Fibroblast of the aortic adventitia (primary cell): ENCODE measurements around the gene LYRM4. TPM values are rescaled to one million over a fixed set of nuclear protein-coding genes. Genes with fewer than 3 reads are reported as not detected.

Source experiments
- DNase-seq: peaks from one replicate; pipeline ENCODE4 v3.0.0-alpha.2; 2010; ENCODE audit warnings: low read depth
- H3K4me3 ChIP-seq: 2 replicates; pipeline ENCODE4 v1.5.1; 2011; ENCODE audit warnings: low read depth, mild to moderate bottlenecking, control low read depth, low read length, moderate library complexity
- total RNA-seq: library from RNA; depleted of rRNA; stranded (reverse); fragments of >200 nt; gene quantifications from 2 replicates; pipeline ENCODE4 v1.2.3, GENCODE V29; 2012; ENCODE audit warnings: low replicate concordance
- TF ChIP-seq, protein P1 (sequence below): IDR thresholded peaks from 2 replicates; pipeline ENCODE4 v1.5.1; 2011; ENCODE audit warnings: mild to moderate bottlenecking, low read length, control low read depth, inconsistent platforms; ENCODE audit not compliant: insufficient read depth

Gene LYRM4
- total RNA-seq, 1 donor: 21.2 TPM

DNA sequence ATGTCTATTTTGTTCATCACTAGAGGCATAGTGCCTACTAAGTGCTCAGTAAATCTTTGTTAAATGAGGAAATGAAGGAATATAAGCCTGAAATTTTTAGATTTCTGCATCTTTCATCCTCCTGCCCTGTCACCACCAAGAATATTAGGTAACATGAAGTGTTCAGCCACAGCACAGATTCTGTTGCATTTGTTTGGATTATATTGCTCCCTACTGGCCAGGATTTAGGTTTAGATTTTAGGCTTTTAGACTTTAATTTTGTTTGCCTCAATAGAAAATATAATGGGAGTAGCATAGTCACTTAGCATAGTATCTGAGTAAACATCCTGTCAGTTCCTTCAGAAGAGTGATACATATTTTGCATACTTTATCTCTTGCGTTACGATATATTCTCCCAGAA lies 14.7 kb upstream of the LYRM4 start:
- TF ChIP-seq, protein P1, sequence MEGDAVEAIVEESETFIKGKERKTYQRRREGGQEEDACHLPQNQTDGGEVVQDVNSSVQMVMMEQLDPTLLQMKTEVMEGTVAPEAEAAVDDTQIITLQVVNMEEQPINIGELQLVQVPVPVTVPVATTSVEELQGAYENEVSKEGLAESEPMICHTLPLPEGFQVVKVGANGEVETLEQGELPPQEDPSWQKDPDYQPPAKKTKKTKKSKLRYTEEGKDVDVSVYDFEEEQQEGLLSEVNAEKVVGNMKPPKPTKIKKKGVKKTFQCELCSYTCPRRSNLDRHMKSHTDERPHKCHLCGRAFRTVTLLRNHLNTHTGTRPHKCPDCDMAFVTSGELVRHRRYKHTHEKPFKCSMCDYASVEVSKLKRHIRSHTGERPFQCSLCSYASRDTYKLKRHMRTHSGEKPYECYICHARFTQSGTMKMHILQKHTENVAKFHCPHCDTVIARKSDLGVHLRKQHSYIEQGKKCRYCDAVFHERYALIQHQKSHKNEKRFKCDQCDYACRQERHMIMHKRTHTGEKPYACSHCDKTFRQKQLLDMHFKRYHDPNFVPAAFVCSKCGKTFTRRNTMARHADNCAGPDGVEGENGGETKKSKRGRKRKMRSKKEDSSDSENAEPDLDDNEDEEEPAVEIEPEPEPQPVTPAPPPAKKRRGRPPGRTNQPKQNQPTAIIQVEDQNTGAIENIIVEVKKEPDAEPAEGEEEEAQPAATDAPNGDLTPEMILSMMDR: no peak
- no peak overlapping the region for H3K4me3 ChIP-seq
- peak; percentile 13 for DNase-seq

DNA sequence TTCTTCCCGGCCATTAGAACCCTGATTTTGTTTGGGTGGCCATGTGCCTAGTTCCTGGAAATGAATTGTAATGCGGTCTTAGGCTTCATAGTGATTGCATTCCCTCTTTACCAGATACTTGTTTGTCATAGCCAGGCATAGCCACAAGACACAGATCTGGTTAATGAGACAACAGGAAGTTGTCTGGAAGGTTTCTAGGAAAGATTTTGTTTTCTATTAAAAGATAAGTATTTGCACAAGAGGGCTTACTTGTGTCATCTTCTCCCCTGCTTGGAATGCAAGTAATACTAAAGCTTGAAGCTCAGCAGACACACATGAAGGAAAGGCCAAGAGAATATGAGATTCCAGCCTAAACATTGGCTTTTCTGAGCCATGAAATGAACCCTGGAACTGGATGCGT lies 13.5 kb upstream of the LYRM4 start:
- H3K4me3 ChIP-seq: no peak overlapping the region
- DNase-seq: no peak
- TF ChIP-seq, protein P1: no peak

DNA sequence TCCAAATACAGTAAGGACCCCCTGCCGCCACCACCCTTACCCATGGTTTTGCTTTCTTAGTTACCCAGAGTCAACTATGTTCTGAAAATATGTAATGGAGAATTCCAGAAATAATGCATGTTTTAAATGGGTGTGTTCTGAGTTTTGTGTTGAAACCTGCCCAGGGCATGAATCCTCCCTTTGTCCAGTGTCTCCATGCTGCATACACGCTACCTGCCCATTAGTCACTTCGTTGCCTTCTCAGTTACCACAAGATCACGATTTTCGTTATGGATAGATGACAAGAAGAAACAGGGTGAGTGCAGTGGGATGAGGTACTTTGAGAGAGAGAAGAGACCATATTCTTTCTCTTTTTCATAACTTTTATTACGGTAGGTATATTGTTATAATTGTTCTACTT lies 11.2 kb upstream of the LYRM4 start:
- DNase-seq: no peak
- TF ChIP-seq, protein P1: no peak
- H3K4me3 ChIP-seq: no peak overlapping the region

DNA sequence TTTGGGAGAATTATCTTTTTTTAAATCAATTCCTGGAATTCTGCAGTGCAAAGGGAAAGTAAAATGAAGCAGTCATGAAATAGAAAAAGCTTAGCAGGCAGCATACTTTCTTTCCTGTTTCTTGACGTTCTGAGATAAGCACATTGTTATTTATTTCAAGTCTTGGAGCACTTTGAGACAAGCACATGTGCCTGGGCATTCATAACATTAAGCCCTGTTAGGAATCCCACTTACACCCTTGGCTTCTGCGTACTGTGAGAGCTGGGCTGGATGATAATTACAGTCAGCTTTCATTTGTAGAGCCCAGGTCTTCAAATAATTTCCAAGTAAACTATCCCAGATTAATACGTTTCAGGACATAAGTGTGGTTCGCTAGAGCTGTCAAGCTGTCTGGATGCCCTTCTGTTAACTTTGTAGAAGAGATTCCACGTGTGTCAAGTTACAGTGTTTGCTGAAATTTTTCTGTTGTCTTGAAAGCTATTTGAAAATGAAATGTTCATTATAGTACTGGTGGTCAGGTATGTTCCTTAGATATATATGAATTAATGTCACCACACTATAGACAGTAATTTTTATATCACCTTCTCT lies 9.4 kb upstream of the LYRM4 start:
- H3K4me3 ChIP-seq: no peak overlapping the region
- TF ChIP-seq, protein P1: no peak
- peak; percentile 9 for DNase-seq

DNA sequence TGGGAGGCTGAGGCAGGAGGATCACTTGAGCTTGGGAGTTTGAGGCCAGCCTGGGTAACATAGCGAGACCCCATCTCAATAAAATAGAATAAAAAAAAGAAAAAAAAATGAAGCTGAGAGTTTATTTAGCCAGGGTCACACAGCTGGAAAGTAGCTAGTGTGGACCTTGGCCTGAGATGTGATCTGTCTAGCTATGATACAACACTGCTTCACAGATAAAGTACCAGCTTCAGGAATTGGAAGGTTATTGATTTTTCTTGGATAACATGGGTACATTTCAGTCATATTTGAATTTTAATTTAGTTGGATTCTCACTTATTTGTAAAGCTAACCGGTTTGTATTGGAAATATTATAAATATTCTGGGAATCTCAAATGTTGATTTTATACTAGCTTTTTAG lies 5.7 kb upstream of the LYRM4 start:
- H3K4me3 ChIP-seq: no peak overlapping the region
- DNase-seq: no peak
- TF ChIP-seq, protein P1: no peak

DNA sequence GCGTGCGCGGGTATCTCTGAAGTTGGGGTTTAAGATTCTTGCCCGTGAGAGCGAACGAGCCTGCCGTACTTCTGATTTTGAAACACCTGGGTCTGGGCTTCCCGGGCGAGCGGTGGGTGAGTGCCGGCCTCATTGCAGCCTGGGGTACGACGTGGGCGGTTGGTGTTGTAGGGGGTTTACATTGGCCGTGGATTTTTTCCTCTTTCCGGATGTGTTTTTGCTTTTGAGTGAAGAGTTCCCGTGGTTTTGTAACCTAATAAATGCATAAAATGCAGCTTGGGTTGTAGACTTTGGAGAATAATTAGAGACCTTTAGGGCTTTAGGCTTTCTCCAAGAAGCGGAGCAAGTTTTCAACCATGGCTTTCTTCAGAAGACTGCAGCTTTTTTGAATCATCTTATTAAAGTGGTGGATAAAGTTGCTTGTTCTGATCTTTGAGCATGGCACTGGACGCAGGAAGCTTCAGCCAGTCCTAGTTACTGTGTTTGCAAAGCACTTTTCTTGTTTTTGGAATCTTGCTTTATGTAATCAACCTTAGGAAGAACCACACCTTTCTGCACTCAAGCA lies 877 bp upstream of the LYRM4 start:
- no peak for DNase-seq
- TF ChIP-seq, protein P1: no peak

More for the DNA sequence above, 877 bp upstream of the LYRM4 start:
- H3K4me3 ChIP-seq: peak overlapping the region; percentile 93
